Pancreas (tissue), 10 donors: ENCODE results near the gene CYP26A1. TPM values are rescaled to one million over a fixed set of nuclear protein-coding genes. Genes with fewer than 3 reads are reported as not detected.

Experiments
- ATAC-seq, 4 donors: fragments of 200-7000 bp; cut with Tn5 transposase; one replicate each; pipeline versions ENCODE4 v1.8.0 to v1.9.1; 2020; ENCODE audit warnings: mild to moderate bottlenecking in 4 of 4, moderate library complexity in 4 of 4
- DNase-seq, 6 donors: peaks; one replicate each; pipeline ENCODE4 v3.0.0-alpha.2; 2020
- FAIRE-seq: peaks from 2 replicates; lab custom pipeline; 2012; peaks lifted over from hg19 to GRCh38; lab: Jason Lieb, UNC
- H3K27ac ChIP-seq, 4 donors: fragments of 200-600 bp; sonication (generic); 1 replicate in 3 of 4; 2 replicates in 1 of 4; pipeline versions ENCODE4 v1.5.0 to v1.8.0; 2020
- H3K27me3 ChIP-seq, 4 donors: fragments of 200-600 bp; one replicate each; pipeline ENCODE4 v1.8.0; 2021
- H3K36me3 ChIP-seq, 3 donors: fragments of 200-600 bp; sonication (generic) in 1 of 3; one replicate each; pipeline versions ENCODE4 v1.5.0 to v1.8.0; 2020 to 2021
- H3K4me1 ChIP-seq, 3 donors: fragments of 200-600 bp; one replicate each; pipeline ENCODE4 v1.8.0; 2021
- H3K4me3 ChIP-seq, 4 donors: fragments of 200-600 bp; sonication (generic) in 2 of 4; one replicate each; pipeline versions ENCODE4 v1.5.0 to v1.8.0; 2020 to 2021
- H3K9me3 ChIP-seq, 4 donors: fragments of 200-600 bp; one replicate each; pipeline ENCODE4 v1.8.0; 2021
- WGBS, 2 donors: extraction: QIAGEN DNeasy Blood & Tissue Kit; methylation state at CpG; one replicate each; pipeline ENCODE4 v1.1.7; 2013; 5-methylcytosine and 5-hydroxymethylcytosine counted together
- intact Hi-C, 3 donors: fragments of 100-400 bp; cut with DNase I; formaldehyde crosslinking; loops; one replicate each; pipeline versions ENCODE4 v1.11.1 to v1.14.2; 2022
- polyA plus RNA-seq, 2 donors: library from polyadenylated mRNA; stranded (reverse); fragments of 200-250 nt; gene quantifications; one replicate each; pipeline ENCODE4 v1.2.3, GENCODE V29; 2013
- total RNA-seq, 6 donors: library from RNA; stranded (reverse); fragmentation: NEBNext Ultra II Directional in 4 of 6; extraction: Animal tissue kit (Norgen Biotek cat#: 25700) in 4 of 6; gene quantifications; one replicate each; pipeline versions ENCODE4 v1.2.1 to v1.2.4, GENCODE V29; 2021 to 2023
- TF ChIP-seq, protein P1 (sequence below), 4 donors: fragments of 200-600 bp; sonication (generic) in 3 of 4; IDR thresholded peaks; one replicate each; pipeline versions ENCODE4 v1.5.0 to v1.8.0; 2021; ENCODE audit warnings: antibody characterized with exemption in 4 of 4
- donor health status: healthy with polysubstance abuse.
- donor health status: DM: no; HTN: no; CAD: no; lungs with moderate emphysema.
- donor health status: DM: no; HTN: no; CAD: no.
- donor health status: control.
- donor health status: control.
- donor health status: Bipolar disorder and iron deficiency.
- donor health status: DM: yes; HTN: yes; CAD: no.
- donor health status: DM: no; HTN: no; CAD: no.
- donor health status: DM: no; HTN: no; CAD: no.
- donor health status: DM: yes; HTN: yes; CAD: no.

CYP26A1 gene
- total and polyA plus RNA-seq, 8 donors: 0.11 to 0.35 TPM; not detected in 6

DNA sequence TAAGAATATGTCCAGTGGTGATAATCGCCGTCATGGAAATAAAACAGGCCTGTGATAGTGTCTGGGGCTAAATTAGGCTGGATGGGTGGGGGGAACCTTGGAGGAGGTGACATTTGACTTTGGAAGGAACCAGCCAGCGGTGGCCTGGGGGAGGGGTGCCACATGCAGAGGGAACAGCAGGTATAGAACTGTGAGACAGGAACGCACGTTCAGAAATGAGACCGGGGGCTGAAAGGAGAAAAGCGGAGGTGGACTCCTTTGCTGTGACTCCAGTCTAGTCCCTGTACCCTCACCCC, 2.6 kb upstream of the CYP26A1 start:
- DNase-seq (no peak), FAIRE-seq (no peak), ATAC-seq (no peak)
- Histone ChIP-seq H3K27me3 (peaks cover 0 to 20% (median 9%) of the 10 kb centered on the region in 4 donors), H3K27ac (no peak overlapping the region), H3K4me1 (peaks cover 10 to 15% (median 10%) of the 10 kb centered on the region in 3 donors), H3K4me3 (no peak overlapping the region), H3K36me3 (no peaks in the 10 kb centered on the region), H3K9me3 (no peaks in the 10 kb centered on the region)
- WGBS, 2 donors: 69 to 76% methylated on average over 7 of the region's 7 CpGs
- intact Hi-C loops: no loop called here
- TF ChIP-seq, protein P1, sequence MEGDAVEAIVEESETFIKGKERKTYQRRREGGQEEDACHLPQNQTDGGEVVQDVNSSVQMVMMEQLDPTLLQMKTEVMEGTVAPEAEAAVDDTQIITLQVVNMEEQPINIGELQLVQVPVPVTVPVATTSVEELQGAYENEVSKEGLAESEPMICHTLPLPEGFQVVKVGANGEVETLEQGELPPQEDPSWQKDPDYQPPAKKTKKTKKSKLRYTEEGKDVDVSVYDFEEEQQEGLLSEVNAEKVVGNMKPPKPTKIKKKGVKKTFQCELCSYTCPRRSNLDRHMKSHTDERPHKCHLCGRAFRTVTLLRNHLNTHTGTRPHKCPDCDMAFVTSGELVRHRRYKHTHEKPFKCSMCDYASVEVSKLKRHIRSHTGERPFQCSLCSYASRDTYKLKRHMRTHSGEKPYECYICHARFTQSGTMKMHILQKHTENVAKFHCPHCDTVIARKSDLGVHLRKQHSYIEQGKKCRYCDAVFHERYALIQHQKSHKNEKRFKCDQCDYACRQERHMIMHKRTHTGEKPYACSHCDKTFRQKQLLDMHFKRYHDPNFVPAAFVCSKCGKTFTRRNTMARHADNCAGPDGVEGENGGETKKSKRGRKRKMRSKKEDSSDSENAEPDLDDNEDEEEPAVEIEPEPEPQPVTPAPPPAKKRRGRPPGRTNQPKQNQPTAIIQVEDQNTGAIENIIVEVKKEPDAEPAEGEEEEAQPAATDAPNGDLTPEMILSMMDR (IDR thresholded peaks at IDR 0.05): no peak

DNA sequence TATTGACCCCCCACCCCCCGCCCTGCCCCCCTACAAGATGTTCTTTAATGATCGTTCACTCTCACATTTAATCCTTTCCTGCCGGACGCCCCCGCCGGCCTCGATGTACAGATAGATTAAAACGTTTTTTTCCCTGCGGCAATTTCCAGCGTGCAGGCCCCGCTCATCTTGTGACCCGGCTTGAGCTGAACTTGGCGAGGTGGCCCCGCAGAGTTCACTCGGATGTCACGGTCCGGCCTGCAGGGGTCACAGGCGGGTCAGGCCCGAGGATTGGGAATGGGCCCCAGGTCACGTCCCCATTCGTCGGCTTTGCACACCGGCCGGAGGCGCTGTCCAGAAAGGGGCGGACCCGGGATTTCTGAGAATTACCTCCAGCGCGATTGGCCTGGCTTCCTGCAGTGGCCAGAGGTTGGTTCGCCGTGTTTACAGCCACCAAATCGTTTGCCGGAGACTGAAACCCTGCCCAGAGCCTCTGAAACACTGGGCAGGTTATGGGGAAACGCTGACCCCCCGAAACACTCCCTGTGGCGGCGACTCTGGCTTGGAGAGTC, 1.9 kb upstream of the CYP26A1 start:
- DNase-seq (peak in 2 of 6 donors; percentile 24 to 68), ATAC-seq (peak; percentile 55 to 79 (median 67)), FAIRE-seq (no peak)
- peaks cover 10 to 15% (median 10%) of the 10 kb centered on the region in 3 donors for H3K4me1 ChIP-seq
- H3K36me3 ChIP-seq: no peaks in the 10 kb centered on the region
- 1 to 3% methylated on average over 37 of the region's 37 CpGs for WGBS, 2 donors
- TF ChIP-seq, protein P1 (IDR thresholded peaks at IDR 0.05): no peak
- no peaks in the 10 kb centered on the region for H3K9me3 ChIP-seq
- H3K27me3 ChIP-seq: peaks cover 0 to 20% (median 9%) of the 10 kb centered on the region in 4 donors
- intact Hi-C loops: no loop called here
- peak overlapping the region; percentile 18 to 52 (median 30) for H3K4me3 ChIP-seq
- H3K27ac ChIP-seq: no peak overlapping the region

DNA sequence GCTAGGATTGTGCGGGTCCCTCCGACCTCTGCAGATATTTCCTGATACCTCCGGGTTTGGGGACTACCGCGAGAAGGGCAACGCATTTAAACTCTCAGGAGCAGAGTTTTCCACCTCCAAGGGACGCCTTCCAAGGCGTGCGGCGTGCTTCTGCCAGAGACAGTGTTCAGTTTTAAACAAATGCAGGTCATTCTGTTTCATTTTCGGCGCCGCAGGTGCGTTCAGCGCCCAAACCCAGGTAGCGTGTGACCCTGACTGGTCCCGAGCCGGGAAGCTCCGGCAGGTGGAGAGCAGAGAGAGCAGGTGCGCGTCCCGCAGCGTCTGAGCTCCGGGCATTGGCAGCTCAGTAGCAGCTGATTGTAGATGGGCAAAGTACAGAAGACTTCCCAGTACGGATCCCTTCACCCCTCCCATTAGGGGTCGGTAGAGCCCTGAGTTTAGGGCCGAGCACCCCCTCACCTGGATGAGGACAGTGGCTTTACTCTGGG, 1.4 kb upstream of the CYP26A1 start:
- Histone ChIP-seq H3K27ac (no peak overlapping the region), H3K4me3 (peak overlapping the region; percentile 18 to 52 (median 30)), H3K4me1 (peaks cover 10 to 15% (median 10%) of the 10 kb centered on the region in 3 donors), H3K9me3 (no peaks in the 10 kb centered on the region), H3K27me3 (peaks cover 0 to 22% (median 11%) of the 10 kb centered on the region in 4 donors), H3K36me3 (no peaks in the 10 kb centered on the region)
- no peak for FAIRE-seq
- peak; percentile 55 to 72 (median 64) for ATAC-seq
- intact Hi-C loops: no loop called here
- 0 to 1% methylated on average over 27 of the region's 27 CpGs for WGBS, 2 donors
- DNase-seq: peak in 2 of 6 donors; percentile 61 to 70
- TF ChIP-seq, protein P1 (IDR thresholded peaks at IDR 0.05): no peak

DNA sequence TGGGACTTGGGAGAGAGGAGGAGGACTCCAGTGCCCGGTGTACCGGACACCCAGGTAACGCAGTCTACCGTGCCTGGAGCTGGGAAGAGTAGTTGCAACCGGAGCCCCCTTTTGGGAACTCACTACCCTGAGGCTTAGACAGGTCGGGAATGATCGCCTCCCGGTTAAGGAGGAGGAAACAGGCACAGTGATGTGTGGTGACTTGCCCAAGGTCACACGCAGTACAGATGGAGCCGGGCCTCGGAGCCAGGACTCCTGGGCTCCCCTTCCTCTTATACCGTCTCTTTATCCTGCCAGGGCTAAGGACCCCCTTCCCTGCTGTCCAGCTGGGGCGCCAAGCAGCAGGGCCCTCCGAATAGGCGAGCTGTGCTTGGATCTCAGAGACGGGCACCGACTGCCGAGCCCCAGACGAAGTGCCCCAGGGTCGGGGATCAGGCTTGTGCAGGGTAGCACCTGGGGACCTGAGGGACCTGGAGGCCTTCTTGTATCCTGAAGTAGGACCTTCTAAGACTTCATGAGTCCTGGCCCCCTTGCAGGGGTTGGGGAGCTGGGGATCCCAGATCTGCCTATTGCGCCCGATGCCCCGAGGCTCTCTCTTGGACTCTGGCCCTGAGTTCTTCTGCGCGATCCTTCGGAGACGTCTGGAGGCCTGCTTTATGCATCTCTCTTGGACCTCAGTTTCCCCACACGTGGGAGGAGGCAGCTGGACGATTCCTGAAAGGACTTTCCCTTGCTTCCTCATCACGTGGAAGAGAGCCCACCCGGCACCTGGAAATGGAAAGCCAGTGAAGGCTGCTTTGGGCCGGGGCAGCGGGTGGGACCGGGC, 767 bp upstream of the CYP26A1 start:
- H3K36me3 ChIP-seq: no peaks in the 10 kb centered on the region
- H3K27me3 ChIP-seq: peaks cover 0 to 23% (median 13%) of the 10 kb centered on the region in 4 donors
- TF ChIP-seq, protein P1 (IDR thresholded peaks at IDR 0.05): no peak
- no peak overlapping the region for H3K27ac ChIP-seq
- H3K9me3 ChIP-seq: no peaks in the 10 kb centered on the region
- H3K4me3 ChIP-seq: peak overlapping the region in 2 of 4 donors; percentile 41 to 52
- intact Hi-C loops: no loop called here
- FAIRE-seq: no peak
- peaks cover 10 to 15% (median 10%) of the 10 kb centered on the region in 3 donors for H3K4me1 ChIP-seq
- peak in 2 of 6 donors; percentile 58 to 66 for DNase-seq
- WGBS, 2 donors: 3 to 4% methylated on average over 34 of the region's 34 CpGs
- ATAC-seq: peak; percentile 7 to 33 (median 22)
